Lung (tissue), 12 donors: ENCODE measurements around the gene SLC38A10. TPM values are rescaled to one million over a fixed set of nuclear protein-coding genes. Genes with fewer than 3 reads are reported as not detected.

Experiments
- ATAC-seq: fragments of 200-7000 bp; cut with Tn5 transposase; one replicate; pipeline ENCODE4 v1.9.1; 2020; ENCODE audit warnings: moderate number of reproducible peaks; ENCODE audit not compliant: insufficient read depth, low FRiP score
- DNase-seq, 3 donors: peaks; one replicate each; pipeline ENCODE4 v3.0.0-alpha.2; 2013 to 2017
- H3K27ac ChIP-seq, 2 donors: one replicate each; pipeline ENCODE4 v1.5.1; 2013; ENCODE audit warnings: mild to moderate bottlenecking in 2 of 2, moderate library complexity in 2 of 2, control low read depth in 1 of 2, inconsistent platforms in 1 of 2, low read depth in 1 of 2, low read length in 1 of 2
- H3K27me3 ChIP-seq, 3 donors: one replicate each; pipeline ENCODE4 v1.5.1; 2013; ENCODE audit warnings: low read length in 2 of 3; ENCODE audit not compliant: control insufficient read depth in 3 of 3, insufficient read depth in 3 of 3
- H3K36me3 ChIP-seq, 4 donors: one replicate each; pipeline ENCODE4 v1.5.1; 2013; ENCODE audit warnings: low read length in 4 of 4, mild to moderate bottlenecking in 1 of 4, moderate library complexity in 1 of 4; ENCODE audit not compliant: control insufficient read depth in 4 of 4, insufficient read depth in 4 of 4
- H3K4me1 ChIP-seq, 5 donors: one replicate each; pipeline ENCODE4 v1.5.1; 2013; ENCODE audit warnings: low read length in 5 of 5, mild to moderate bottlenecking in 2 of 5, moderate library complexity in 1 of 5; ENCODE audit not compliant: control insufficient read depth in 5 of 5, insufficient read depth in 5 of 5
- H3K4me3 ChIP-seq: one replicate; pipeline ENCODE4 v1.5.1; 2013; ENCODE audit warnings: mild to moderate bottlenecking, control low read depth, moderate library complexity
- H3K9ac ChIP-seq, 2 donors: one replicate each; pipeline ENCODE4 v1.5.1; 2013; ENCODE audit warnings: low read length in 2 of 2, control low read depth in 1 of 2; ENCODE audit not compliant: insufficient read depth in 1 of 2
- H3K9me3 ChIP-seq, 4 donors: one replicate each; pipeline ENCODE4 v1.5.1; 2013; ENCODE audit warnings: low read length in 3 of 4, mild to moderate bottlenecking in 1 of 4, moderate library complexity in 1 of 4; ENCODE audit not compliant: control insufficient read depth in 4 of 4, insufficient read depth in 3 of 4
- CTCF ChIP-seq: IDR thresholded peaks from 2 replicates; pipeline ENCODE4 v1.5.1; 2012; ENCODE audit warnings: mild to moderate bottlenecking; ENCODE audit errors: control extremely low read depth, extremely low read depth
- WGBS, 2 donors: extraction: QIAGEN DNeasy Blood & Tissue Kit; methylation state at CpG; one replicate each; pipeline ENCODE4 v1.1.7; 2013; 5-methylcytosine and 5-hydroxymethylcytosine counted together
- polyA plus RNA-seq, 2 donors: library from polyadenylated mRNA; stranded (reverse); fragments of 200-250 nt; gene quantifications; one replicate each; pipeline ENCODE4 v1.2.1, GENCODE V29; 2013
- total RNA-seq, 2 donors: library from RNA; depleted of rRNA in 1 of 2; stranded (reverse); fragments of >200 nt in 1 of 2; gene quantifications; one replicate each; pipeline ENCODE4 v1.2.1, GENCODE V29; 2014 to 2021
- donor health status: control.
- donor health status: control.
- donor health status: Bipolar disorder and iron deficiency.
- donor health status: healthy.
- donor health status: DM: yes; HTN: yes; CAD: no.

Gene SLC38A10
- total and polyA plus RNA-seq, 4 donors = 56.0 to 127 (median 82.4) TPM

- no peak for DNase-seq
- H3K36me3 ChIP-seq = peaks cover 2 to 62% (median 12%) of the 10 kb centered on the region in 4 donors
Measured at GRCh38 chr17:81233811-81234505, 61.1 kb downstream of the SLC38A10 start.

GRCh38 chr17:81233316-81233715, 61.8 kb downstream of the SLC38A10 start:
- ATAC-seq (no peak), DNase-seq (no peak)
- WGBS, 2 donors = 92 to 96% methylated on average over 16 to 17 of the region's 17 CpGs
- Histone ChIP-seq H3K4me1 (peaks cover 0 to 13% (median 8%) of the 10 kb centered on the region in 5 donors), H3K27ac (no peak overlapping the region), H3K9ac (no peak overlapping the region), H3K4me3 (no peak overlapping the region), H3K9me3 (no peaks in the 10 kb centered on the region), H3K36me3 (peaks cover 2 to 65% (median 12%) of the 10 kb centered on the region in 4 donors), H3K27me3 (no peaks in the 10 kb centered on the region)
- TF ChIP-seq CTCF = no peak

More at GRCh38 chr17:81233811-81234505, 61.1 kb downstream of the SLC38A10 start:
- no peaks in the 10 kb centered on the region for H3K9me3 ChIP-seq
- H3K9ac ChIP-seq = no peak overlapping the region
- H3K4me3 ChIP-seq = no peak overlapping the region
- peaks cover 0 to 13% (median 9%) of the 10 kb centered on the region in 5 donors for H3K4me1 ChIP-seq
- H3K27me3 ChIP-seq = no peaks in the 10 kb centered on the region
- no peak overlapping the region for H3K27ac ChIP-seq
- ATAC-seq = no peak
- TF ChIP-seq CTCF = no peak
- WGBS, 2 donors = 93% methylated on average over 21 of the region's 21 CpGs

GRCh38 chr17:81232616-81233241, 62.4 kb downstream of the SLC38A10 start:
- no peak overlapping the region for H3K9ac ChIP-seq
- H3K9me3 ChIP-seq = no peaks in the 10 kb centered on the region
- 95% methylated on average over 18 to 19 of the region's 19 CpGs for WGBS, 2 donors
- no peak overlapping the region for H3K27ac ChIP-seq
- H3K36me3 ChIP-seq = peaks cover 2 to 67% (median 12%) of the 10 kb centered on the region in 4 donors
- TF ChIP-seq CTCF = no peak
- H3K4me1 ChIP-seq = peaks cover 0 to 10% (median 3%) of the 10 kb centered on the region in 5 donors
- DNase-seq (no peak), ATAC-seq (no peak)
- no peak overlapping the region for H3K4me3 ChIP-seq
- H3K27me3 ChIP-seq = no peaks in the 10 kb centered on the region
